ENCODE measurements around the gene DNAH2.
"Not testable (repeated sequence)": the region's sequence is repeated elsewhere in the genome, so short reads cannot be mapped to it uniquely, and the experiment has no call there.

DNA sequence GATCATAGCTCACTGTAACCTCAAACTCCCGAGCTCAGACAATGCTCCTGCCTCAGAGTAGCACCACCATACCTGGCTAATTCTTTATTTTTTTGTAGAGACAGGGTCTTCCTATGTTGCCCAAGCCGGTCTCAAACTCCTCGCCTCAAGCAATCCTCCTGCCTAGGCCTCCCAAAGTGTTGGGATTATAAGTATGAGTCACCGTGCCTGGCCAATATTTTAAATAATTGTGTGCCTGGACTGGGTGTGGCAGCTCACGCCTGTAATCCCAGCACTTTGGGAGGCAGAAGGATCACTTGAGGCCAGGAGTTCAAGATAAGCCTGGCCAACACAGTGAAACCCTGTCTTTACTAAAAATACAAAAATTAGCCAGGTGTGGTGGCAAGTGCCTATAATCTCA, 146.8 kb downstream of the DNAH2 start:
- TF ChIP-seq, protein P1, sequence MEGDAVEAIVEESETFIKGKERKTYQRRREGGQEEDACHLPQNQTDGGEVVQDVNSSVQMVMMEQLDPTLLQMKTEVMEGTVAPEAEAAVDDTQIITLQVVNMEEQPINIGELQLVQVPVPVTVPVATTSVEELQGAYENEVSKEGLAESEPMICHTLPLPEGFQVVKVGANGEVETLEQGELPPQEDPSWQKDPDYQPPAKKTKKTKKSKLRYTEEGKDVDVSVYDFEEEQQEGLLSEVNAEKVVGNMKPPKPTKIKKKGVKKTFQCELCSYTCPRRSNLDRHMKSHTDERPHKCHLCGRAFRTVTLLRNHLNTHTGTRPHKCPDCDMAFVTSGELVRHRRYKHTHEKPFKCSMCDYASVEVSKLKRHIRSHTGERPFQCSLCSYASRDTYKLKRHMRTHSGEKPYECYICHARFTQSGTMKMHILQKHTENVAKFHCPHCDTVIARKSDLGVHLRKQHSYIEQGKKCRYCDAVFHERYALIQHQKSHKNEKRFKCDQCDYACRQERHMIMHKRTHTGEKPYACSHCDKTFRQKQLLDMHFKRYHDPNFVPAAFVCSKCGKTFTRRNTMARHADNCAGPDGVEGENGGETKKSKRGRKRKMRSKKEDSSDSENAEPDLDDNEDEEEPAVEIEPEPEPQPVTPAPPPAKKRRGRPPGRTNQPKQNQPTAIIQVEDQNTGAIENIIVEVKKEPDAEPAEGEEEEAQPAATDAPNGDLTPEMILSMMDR (IDR thresholded peaks at IDR 0.05) = not testable (repeated sequence)
- TF ChIP-seq EP300, POLR2AphosphoS5 (IDR thresholded peaks at IDR 0.05): not testable (repeated sequence)
